Neuronal stem cell (in vitro differentiated cells): ENCODE measurements around the gene UTS2B.

Experiments
- DNase-seq: peaks from one replicate; pipeline ENCODE4 v3.0.0-alpha.2; 2013; ENCODE audit warnings: low spot score
- H2AFZ ChIP-seq: one replicate; pipeline ENCODE4 v1.6.1; 2013; ENCODE audit warnings: mild to moderate bottlenecking, low read length, inconsistent platforms
- H2AK5ac ChIP-seq: 2 replicates; pipeline ENCODE4 v1.6.1; 2013; ENCODE audit warnings: low read depth, mild to moderate bottlenecking, inconsistent platforms, low read length, moderate library complexity, mixed read lengths
- H2BK120ac ChIP-seq: 2 replicates; pipeline ENCODE4 v1.6.1; 2013; ENCODE audit warnings: low read depth, mild to moderate bottlenecking, inconsistent platforms, low read length, moderate library complexity, mixed read lengths
- H2BK12ac ChIP-seq: one replicate; pipeline ENCODE4 v1.6.1; 2013; ENCODE audit warnings: low read length, inconsistent platforms
- H2BK15ac ChIP-seq: 2 replicates; pipeline ENCODE4 v1.6.1; 2013; ENCODE audit warnings: mild to moderate bottlenecking, low read length, inconsistent platforms, mixed read lengths
- H2BK5ac ChIP-seq: one replicate; pipeline ENCODE4 v1.6.1; 2013; ENCODE audit warnings: inconsistent platforms, mild to moderate bottlenecking, low read length, moderate library complexity
- H3K14ac ChIP-seq: one replicate; pipeline ENCODE4 v1.6.1; 2013; ENCODE audit warnings: low read length, inconsistent platforms
- H3K18ac ChIP-seq: 2 replicates; pipeline ENCODE4 v1.6.1; 2013; ENCODE audit warnings: low read length, inconsistent platforms
- H3K23ac ChIP-seq: 2 replicates; pipeline ENCODE4 v1.6.1; 2013; ENCODE audit warnings: low read depth, mild to moderate bottlenecking, mixed read lengths, low read length, inconsistent platforms; ENCODE audit not compliant: poor library complexity
- H3K27ac ChIP-seq: replicated peaks from 3 replicates; pipeline ENCODE4 v1.5.1; 2013; ENCODE audit warnings: low read length, inconsistent platforms
- H3K27me3 ChIP-seq, 3 experiments: 2 replicates each; pipeline ENCODE4 v1.6.1; 2013; ENCODE audit warnings: low read length in 3 of 3, mild to moderate bottlenecking in 2 of 3, inconsistent platforms in 1 of 3, low read depth in 1 of 3, mixed read lengths in 1 of 3, moderate library complexity in 1 of 3; ENCODE audit not compliant: control insufficient read depth in 3 of 3, insufficient read depth in 3 of 3
- H3K36me3 ChIP-seq, 2 donors: replicated peaks in 1 of 2; 2 replicates each; pipeline ENCODE4 v1.6.1; 2013; ENCODE audit warnings: low read length in 2 of 2; ENCODE audit not compliant: control insufficient read depth in 2 of 2, insufficient read depth in 2 of 2
- H3K4ac ChIP-seq: 2 replicates; pipeline ENCODE4 v1.6.1; 2013; ENCODE audit warnings: inconsistent platforms, mild to moderate bottlenecking, low read length, moderate library complexity
- H3K4me1 ChIP-seq, 2 donors: 1 replicate in 1 of 2; 2 replicates in 1 of 2; pipeline ENCODE4 v1.6.1; 2013; ENCODE audit warnings: low read length in 2 of 2, low read depth in 1 of 2; ENCODE audit not compliant: control insufficient read depth in 2 of 2, insufficient read depth in 1 of 2
- H3K4me2 ChIP-seq: one replicate; pipeline ENCODE4 v1.6.1; 2013; ENCODE audit warnings: mild to moderate bottlenecking, low read length, inconsistent platforms; ENCODE audit not compliant: insufficient read depth, poor library complexity, severe bottlenecking
- H3K4me3 ChIP-seq, 2 donors: 2 replicates each; pipeline ENCODE4 v1.5.1; 2013; ENCODE audit warnings: low read length in 2 of 2, mild to moderate bottlenecking in 2 of 2, inconsistent platforms in 1 of 2, moderate library complexity in 1 of 2
- H3K79me1 ChIP-seq: one replicate; pipeline ENCODE4 v1.6.1; 2013; ENCODE audit warnings: low read depth, mild to moderate bottlenecking, inconsistent platforms, low read length, moderate library complexity
- H3K9ac ChIP-seq: one replicate; pipeline ENCODE4 v1.6.1; 2013; ENCODE audit warnings: mild to moderate bottlenecking, low read depth, low read length, inconsistent platforms; ENCODE audit not compliant: poor library complexity
- H3K9me3 ChIP-seq, 2 donors: replicated peaks in 1 of 2; 2 replicates each; pipeline versions ENCODE3 to v1.6.1; 2013; ENCODE audit warnings: low read length in 2 of 2, mild to moderate bottlenecking in 2 of 2, inconsistent platforms in 1 of 2, low read depth in 1 of 2, mixed read lengths in 1 of 2, moderate library complexity in 1 of 2; ENCODE audit not compliant: control insufficient read depth in 2 of 2, insufficient read depth in 1 of 2
- H4K8ac ChIP-seq: one replicate; pipeline ENCODE4 v1.6.1; 2013; ENCODE audit warnings: low read depth, mild to moderate bottlenecking, inconsistent platforms, low read length, moderate library complexity
- H4K91ac ChIP-seq: one replicate; pipeline ENCODE4 v1.6.1; 2013; ENCODE audit warnings: low read length, low read depth, mild to moderate bottlenecking, inconsistent platforms; ENCODE audit not compliant: poor library complexity
- WGBS, 2 donors: extraction: QIAGEN DNeasy Blood & Tissue Kit; methylation state at CpG; one replicate each; pipeline ENCODE4 v1.1.7; 2013; ENCODE audit warnings: missing lambda C conversion rate in 2 of 2, mixed read lengths in 1 of 2; ENCODE audit not compliant: insufficient read length in 2 of 2, insufficient replicate concordance in 1 of 2; ENCODE audit errors: extremely low coverage in 2 of 2; 5-methylcytosine and 5-hydroxymethylcytosine counted together

The UTS2B gene

GRCh38 chr3:191294291-191294690, 36.0 kb downstream of the UTS2B start:
- no CpG with 5 or more reads among the region's 1 CpG for WGBS, 2 donors
- H4K91ac ChIP-seq = no peak overlapping the region
- no peak overlapping the region for H2BK120ac ChIP-seq
- no peak overlapping the region for H2BK5ac ChIP-seq
- H3K14ac ChIP-seq = no peak overlapping the region
- no peak overlapping the region for H3K4ac ChIP-seq
- H2AFZ ChIP-seq = no peak overlapping the region
- H3K18ac ChIP-seq = no peak overlapping the region
- no peak overlapping the region for H4K8ac ChIP-seq
- H3K79me1 ChIP-seq = no peaks in the 10 kb centered on the region
- H3K27me3 ChIP-seq = no peaks in the 10 kb centered on the region
- H3K4me1 ChIP-seq = no peaks in the 10 kb centered on the region
- H2AK5ac ChIP-seq = no peak overlapping the region
- no peak overlapping the region for H2BK12ac ChIP-seq
- H3K23ac ChIP-seq = no peak overlapping the region
- no peak overlapping the region for H3K27ac ChIP-seq
- no peak overlapping the region for H3K9ac ChIP-seq
- no peak for DNase-seq
- H3K4me3 ChIP-seq = no peak overlapping the region
- no peaks in the 10 kb centered on the region for H3K9me3 ChIP-seq
- no peak overlapping the region for H3K4me2 ChIP-seq
- H3K36me3 ChIP-seq = no peaks in the 10 kb centered on the region
- no peak overlapping the region for H2BK15ac ChIP-seq

DNA sequence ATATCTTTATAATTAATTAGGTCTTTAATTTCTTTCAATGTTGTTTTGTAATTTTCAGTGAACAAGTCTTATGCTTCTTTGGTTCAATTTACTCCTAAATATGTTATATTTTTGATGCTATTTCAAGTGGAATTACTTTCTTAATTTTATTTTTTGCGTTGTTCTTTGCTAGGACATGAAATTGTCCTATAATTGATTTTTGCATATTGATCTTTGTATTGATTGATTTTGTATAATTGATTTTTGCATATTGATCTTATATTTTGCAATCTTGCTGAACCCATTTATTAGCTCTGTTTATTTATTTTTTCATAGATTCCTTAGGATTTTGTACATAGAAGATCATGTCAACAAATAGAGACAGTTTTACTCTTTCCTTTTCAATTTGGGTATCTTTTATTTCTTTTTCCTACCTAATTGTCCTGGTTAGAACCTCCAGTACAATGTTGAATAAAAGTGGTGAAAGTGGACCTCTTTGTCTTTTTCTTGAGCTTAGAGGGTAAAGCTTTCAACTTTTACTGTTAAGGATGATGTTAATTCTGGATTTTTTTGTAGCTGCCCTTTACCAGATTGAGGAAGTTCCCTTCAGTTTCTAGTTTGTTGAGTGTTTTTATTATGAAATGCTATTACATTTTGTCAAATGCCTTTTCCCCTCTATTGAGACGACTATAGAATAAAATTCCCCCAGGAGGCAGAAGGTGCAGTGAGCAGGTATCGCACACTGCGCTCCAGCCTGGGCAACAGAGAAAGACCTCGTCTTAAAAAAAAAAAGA, 37.9 kb downstream of the UTS2B start:
- H3K4me3 ChIP-seq = no peak overlapping the region
- no peak overlapping the region for H3K4me2 ChIP-seq
- H2BK15ac ChIP-seq = no peak overlapping the region
- H2BK12ac ChIP-seq = no peak overlapping the region
- no peaks in the 10 kb centered on the region for H3K9me3 ChIP-seq
- H3K27me3 ChIP-seq = no peaks in the 10 kb centered on the region
- H4K8ac ChIP-seq = no peak overlapping the region
- no peak overlapping the region for H3K27ac ChIP-seq
- no peak overlapping the region for H2BK5ac ChIP-seq
- no peak overlapping the region for H4K91ac ChIP-seq
- no peak overlapping the region for H3K9ac ChIP-seq
- H3K79me1 ChIP-seq = no peaks in the 10 kb centered on the region
- H2AK5ac ChIP-seq = no peak overlapping the region
- DNase-seq = no peak
- WGBS, 2 donors = no CpG with 5 or more reads among the region's 5 CpGs
- H2BK120ac ChIP-seq = no peak overlapping the region
- no peak overlapping the region for H3K14ac ChIP-seq
- H3K4ac ChIP-seq = no peak overlapping the region
- no peaks in the 10 kb centered on the region for H3K4me1 ChIP-seq
- H3K36me3 ChIP-seq = no peaks in the 10 kb centered on the region
- H3K23ac ChIP-seq = no peak overlapping the region
- H2AFZ ChIP-seq = no peak overlapping the region
- no peak overlapping the region for H3K18ac ChIP-seq

GRCh38 chr3:191290311-191291025, 39.9 kb downstream of the UTS2B start:
- Histone ChIP-seq H2AFZ (no peak overlapping the region), H3K9ac (no peak overlapping the region), H3K4me2 (no peak overlapping the region), H3K23ac (no peak overlapping the region), H2AK5ac (no peak overlapping the region), H2BK5ac (no peak overlapping the region), H3K27me3 (no peaks in the 10 kb centered on the region), H3K27ac (no peak overlapping the region), H3K36me3 (no peaks in the 10 kb centered on the region), H4K8ac (no peak overlapping the region), H4K91ac (no peak overlapping the region), H2BK120ac (no peak overlapping the region), H3K9me3 (no peaks in the 10 kb centered on the region), H3K14ac (no peak overlapping the region), H3K18ac (no peak overlapping the region), H2BK12ac (no peak overlapping the region), H3K4me3 (no peak overlapping the region), H3K4ac (no peak overlapping the region), H3K79me1 (no peaks in the 10 kb centered on the region), H3K4me1 (no peaks in the 10 kb centered on the region), H2BK15ac (no peak overlapping the region)
- WGBS, 2 donors = no CpG with 5 or more reads among the region's 4 CpGs
- DNase-seq = no peak

DNA sequence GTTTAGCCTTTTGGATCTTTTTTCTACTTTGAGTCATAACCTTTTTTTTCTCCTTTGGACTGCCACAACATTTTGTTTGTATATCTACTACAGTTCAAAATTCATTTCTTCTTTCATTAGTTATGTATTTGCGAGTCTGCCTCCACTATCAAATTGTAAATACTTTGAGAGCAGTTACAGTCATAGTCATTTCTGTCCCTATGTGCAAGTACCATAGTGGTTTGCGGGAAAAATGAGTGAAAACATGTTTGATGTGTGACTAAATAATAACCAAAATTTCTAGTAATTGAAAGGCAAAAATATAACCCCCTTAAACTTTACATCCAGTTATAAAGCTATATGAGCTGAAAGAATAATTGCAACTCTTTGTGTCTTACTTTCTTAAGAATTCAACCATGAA, 46.9 kb downstream of the UTS2B start:
- Histone ChIP-seq H2AK5ac (no peak overlapping the region), H4K8ac (no peak overlapping the region), H3K18ac (no peak overlapping the region), H2BK15ac (no peak overlapping the region), H3K36me3 (no peaks in the 10 kb centered on the region), H3K9me3 (no peaks in the 10 kb centered on the region), H3K23ac (no peak overlapping the region), H3K4me2 (no peak overlapping the region), H3K27me3 (no peaks in the 10 kb centered on the region), H3K4me3 (no peak overlapping the region), H3K27ac (no peak overlapping the region), H3K79me1 (no peaks in the 10 kb centered on the region), H2BK12ac (no peak overlapping the region), H3K9ac (no peak overlapping the region), H3K14ac (no peak overlapping the region), H4K91ac (no peak overlapping the region), H2BK5ac (no peak overlapping the region), H3K4me1 (no peaks in the 10 kb centered on the region), H3K4ac (no peak overlapping the region), H2BK120ac (no peak overlapping the region), H2AFZ (no peak overlapping the region)
- DNase-seq = no peak
- no CpG with 5 or more reads among the region's 2 CpGs for WGBS, 2 donors
